K562 (cell line): ENCODE measurements around the gene LYPLA2. TPM values are rescaled to one million over a fixed set of nuclear protein-coding genes. Genes with fewer than 3 reads are reported as not detected.

Source experiments
- ATAC-seq: fragments of 200-7000 bp; cut with Tn5 transposase; 3 replicates; pipeline ENCODE4 v1.9.1; 2020; ENCODE audit warnings: moderate library complexity
- BruUV-seq: library from RNA; stranded (reverse); fragments of 400-500 nt; replicated peaks from 2 replicates; lab custom pipeline; 2021; lab: Mats Ljungman, UMichigan
- CTCF ChIA-PET: fragments of 300-600 bp; formaldehyde crosslinking; extraction: SDS; loops from one replicate; lab custom pipeline; 2021; ENCODE audit warnings: low intra/inter-chr PET ratio; lab: Yijun Ruan, JAX
- POLR2A ChIA-PET: fragments of 300-600, 350-650 bp; sonication (Branson Sonifier 250); formaldehyde crosslinking; extraction: SDS; loops from one replicate; lab custom pipeline; 2021; ENCODE audit warnings: antibody characterized with exemption, inconsistent platforms; lab: Yijun Ruan, JAX
- DNase-seq, 4 experiments: peaks; one replicate each; pipeline versions ENCODE4 v3.0.0 to v3.0.0-alpha.2; 2011 to 2018; ENCODE audit warnings: low spot score in 3 of 4, mixed read lengths in 3 of 4; ENCODE audit errors: extremely low read depth in 1 of 4
- FAIRE-seq: peaks from 2 replicates; lab custom pipeline; 2011; peaks lifted over from hg19 to GRCh38; lab: Jason Lieb, UNC
- H2AFZ ChIP-seq: 2 replicates; pipeline ENCODE4 v1.6.0; 2011; ENCODE audit warnings: low read depth, low read length, control low read depth, inconsistent platforms
- H3K27ac ChIP-seq: fragments of 200-600 bp; 3 replicates; pipeline ENCODE4 v1.8.0; 2011; ENCODE audit warnings: low read depth, mild to moderate bottlenecking, control low read depth, inconsistent platforms, low read length, moderate library complexity, mixed read lengths; ENCODE audit errors: extremely low read depth
- H3K27me3 ChIP-seq, 2 experiments: fragments of 300-600 bp in 1 of 2; 2 replicates in 1 of 2; 3 replicates in 1 of 2; pipeline versions ENCODE4 v1.6.0 to v1.8.0; 2011; ENCODE audit warnings: inconsistent platforms in 2 of 2, low read length in 2 of 2, mild to moderate bottlenecking in 1 of 2, mixed read lengths in 1 of 2, moderate library complexity in 1 of 2; ENCODE audit not compliant: control insufficient read depth in 2 of 2, insufficient read depth in 2 of 2
- H3K36me3 ChIP-seq: fragments of 300-600 bp; 3 replicates; pipeline ENCODE4 v1.8.0; 2011; ENCODE audit warnings: mild to moderate bottlenecking, low read length, inconsistent platforms; ENCODE audit not compliant: control insufficient read depth, insufficient read depth
- H3K4me1 ChIP-seq, 2 experiments: fragments of 200-600 bp in 1 of 2; replicated peaks in 1 of 2; 2 replicates in 1 of 2; 3 replicates in 1 of 2; pipeline versions ENCODE4 v1.5.1 to v1.8.0; 2011; ENCODE audit warnings: inconsistent platforms in 2 of 2, low read length in 2 of 2, mild to moderate bottlenecking in 1 of 2, mixed read lengths in 1 of 2, moderate library complexity in 1 of 2; ENCODE audit not compliant: control insufficient read depth in 2 of 2, insufficient read depth in 2 of 2
- H3K4me2 ChIP-seq: 2 replicates; pipeline ENCODE4 v1.6.1; 2011; ENCODE audit warnings: low read length, control low read depth, inconsistent platforms, mixed read lengths; ENCODE audit not compliant: insufficient read depth
- H3K4me3 ChIP-seq: fragments of 200-600 bp; sonication (generic), shearing (Covaris generic); 2 replicates; pipeline ENCODE4 v1.5.1; 2016; ENCODE audit warnings: control low read depth, inconsistent platforms
- H3K79me2 ChIP-seq: fragments of 200-600 bp; 3 replicates; pipeline ENCODE4 v1.8.0; 2011; ENCODE audit warnings: low read length, inconsistent platforms; ENCODE audit not compliant: control insufficient read depth, insufficient read depth
- H3K9ac ChIP-seq, 2 experiments: 2 replicates each; pipeline versions ENCODE4 v1.6.0 to v1.6.1; 2011; ENCODE audit warnings: low read depth in 2 of 2, low read length in 2 of 2, control low read depth in 1 of 2, inconsistent platforms in 1 of 2, mild to moderate bottlenecking in 1 of 2, mixed read lengths in 1 of 2; ENCODE audit not compliant: insufficient read depth in 1 of 2
- H3K9me1 ChIP-seq: one replicate; pipeline ENCODE4 v1.6.0; 2011; ENCODE audit warnings: inconsistent platforms, mild to moderate bottlenecking, low read length, moderate library complexity; ENCODE audit not compliant: control insufficient read depth, insufficient read depth
- H3K9me3 ChIP-seq: replicated peaks from 2 replicates; pipeline ENCODE4 v1.5.1; 2011; ENCODE audit warnings: low read depth, low read length, inconsistent platforms; ENCODE audit not compliant: control insufficient read depth, insufficient read depth
- H4K20me1 ChIP-seq: replicated peaks from 2 replicates; pipeline ENCODE4 v1.6.1; 2011; ENCODE audit warnings: low read length, inconsistent platforms, mixed read lengths; ENCODE audit not compliant: control insufficient read depth, insufficient read depth
- CBX2 ChIP-seq: fragments of 200-600 bp; sonication (generic); IDR thresholded peaks from one replicate; pipeline ENCODE4 v1.6.1; 2012; ENCODE audit warnings: mild to moderate bottlenecking, low read length, inconsistent platforms; ENCODE audit not compliant: insufficient read depth, poor library complexity, severe bottlenecking
- CHD4 ChIP-seq: fragments of 200-600 bp; sonication (generic); IDR thresholded peaks from 3 replicates; pipeline ENCODE4 v1.6.1; 2012; ENCODE audit warnings: low read depth, mild to moderate bottlenecking, mixed read lengths, low read length, inconsistent platforms; ENCODE audit not compliant: insufficient read depth, insufficient replicate concordance, poor library complexity, severe bottlenecking
- ERF ChIP-seq: fragments of 450-650 bp; formaldehyde crosslinking; IDR thresholded peaks from 2 replicates; pipeline ENCODE4 v1.4.0; 2020; ENCODE audit warnings: mild to moderate bottlenecking, mixed read lengths
- FOXK1 ChIP-seq: sonication (generic); formaldehyde crosslinking; IDR thresholded peaks from 2 replicates; pipeline ENCODE4 v1.8.0; 2022; ENCODE audit warnings: missing genetic modification reagents, mild to moderate bottlenecking, borderline replicate concordance
- HDAC1 ChIP-seq, 2 experiments: fragments of 450-650 bp; IDR thresholded peaks; 2 replicates each; pipeline ENCODE4 v1.6.1; 2016 to 2017; ENCODE audit warnings: inconsistent platforms in 1 of 2, mild to moderate bottlenecking in 1 of 2, moderate library complexity in 1 of 2
- KLF13 ChIP-seq: fragments of 450-650 bp; IDR thresholded peaks from 2 replicates; pipeline ENCODE4 v1.6.1; 2016; ENCODE audit warnings: missing genetic modification characterization, low read depth, mild to moderate bottlenecking, missing compliant biosample characterization, moderate library complexity, borderline replicate concordance
- MEF2A ChIP-seq: IDR thresholded peaks from 2 replicates; pipeline ENCODE4 v1.6.1; 2011; ENCODE audit warnings: low read depth, mild to moderate bottlenecking, low read length, moderate library complexity; ENCODE audit not compliant: control insufficient read depth
- NR2C2 ChIP-seq, 2 experiments: fragments of 200-800 bp in 1 of 2; sonication (Bioruptor generic) in 1 of 2; sonication (generic) in 1 of 2; formaldehyde crosslinking in 1 of 2; IDR thresholded peaks; 2 replicates each; pipeline versions ENCODE4 v1.6.1 to v1.8.0; 2016 to 2022; ENCODE audit warnings: mild to moderate bottlenecking in 1 of 2, missing compliant biosample characterization in 1 of 2, missing genetic modification characterization in 1 of 2, missing genetic modification reagents in 1 of 2
- PYGO2 ChIP-seq: fragments of 450-650 bp; IDR thresholded peaks from 2 replicates; pipeline ENCODE4 v1.6.1; 2016; ENCODE audit warnings: mild to moderate bottlenecking, missing genetic modification characterization, moderate library complexity, missing compliant biosample characterization
- RBBP5 ChIP-seq: fragments of 200-600 bp; sonication (generic); IDR thresholded peaks from 2 replicates; pipeline ENCODE4 v1.6.1; 2012; ENCODE audit warnings: borderline replicate concordance, mild to moderate bottlenecking, low read length, control low read depth, inconsistent platforms; ENCODE audit not compliant: insufficient read depth, poor library complexity, severe bottlenecking
- SMARCC2 ChIP-seq: fragments of 450-650 bp; IDR thresholded peaks from 2 replicates; pipeline ENCODE4 v1.6.1; 2017; ENCODE audit warnings: antibody characterized with exemption, moderate library complexity, mild to moderate bottlenecking, low read depth
- TEAD1 ChIP-seq, 2 experiments: fragments of 450-650 bp in 1 of 2; sonication (generic) in 1 of 2; formaldehyde crosslinking; IDR thresholded peaks; 2 replicates each; pipeline versions ENCODE4 v1.4.0 to v1.8.0; 2020 to 2022; ENCODE audit warnings: mild to moderate bottlenecking in 2 of 2, missing genetic modification reagents in 1 of 2
- ZBTB7A ChIP-seq: IDR thresholded peaks from 2 replicates; pipeline ENCODE4 v1.6.1; 2011; ENCODE audit warnings: low read depth, mild to moderate bottlenecking, low read length, moderate library complexity, borderline replicate concordance; ENCODE audit not compliant: control insufficient read depth
- ZKSCAN3 ChIP-seq: fragments of 250-450 bp; sonication (Bioruptor Pico); IDR thresholded peaks from 2 replicates; pipeline ENCODE4 v1.4.0; 2020
- ZNF134 ChIP-seq: fragments of 250-450 bp; sonication (Bioruptor Pico); conservative IDR thresholded peaks from 2 replicates; pipeline ENCODE4 v1.4.0; 2020
- ZNF717 ChIP-seq: fragments of 250-450 bp; sonication (Bioruptor Pico); IDR thresholded peaks from 2 replicates; pipeline ENCODE4 v1.5.0; 2021
- WGBS: fragments of 100-300 bp; shearing (Covaris generic); methylation state at CpG from one replicate; pipeline ENCODE4 v1.1.6; 2016; ENCODE audit warnings: low coverage, mixed read lengths; ENCODE audit not compliant: insufficient coverage; ENCODE audit errors: missing lambda C conversion rate; 5-methylcytosine and 5-hydroxymethylcytosine counted together
- in situ Hi-C: fragments of 300-500 bp; cut with MboI; formaldehyde crosslinking; loops from 4 replicates; pipeline ENCODE4 v1.15.0; 2018; ENCODE audit warnings: inconsistent platforms, mixed read lengths
- intact Hi-C: fragments of 100-400 bp; cut with micrococcal nuclease; formaldehyde crosslinking; loops from 2 replicates; pipeline ENCODE4 v1.14.2; 2022
- polyA plus RNA-seq, 8 experiments: library from polyadenylated mRNA; depleted of rRNA in 4 of 8; stranded (reverse) in 5 of 8; unstranded in 3 of 8; fragments of >200 nt; fragmentation: Nextera tagmentation in 2 of 8; fragmentation: Illumina TruSeq in 1 of 8; extraction: Ambion mirVana in 2 of 8; extraction: Trizol in 1 of 8; gene quantifications; 2 replicates each; pipeline versions ENCODE4 v1.2.1 to v1.2.3, GENCODE V29; 2011 to 2014; ENCODE audit warnings: inconsistent platforms in 1 of 8, missing spikeins in 1 of 8
- total RNA-seq, 7 experiments: library from RNA; depleted of rRNA in 6 of 7; stranded (reverse); fragments of >200 nt in 6 of 7; fragmentation: Illumina TruSeq in 2 of 7; extraction: Trizol in 2 of 7; gene quantifications; 2 replicates each; pipeline versions ENCODE4 v1.2.1 to v1.2.3, GENCODE V29; 2011 to 2021; ENCODE audit warnings: low replicate concordance in 1 of 7
- TF ChIP-seq, protein P1 (sequence below): fragments of 250-450 bp; sonication (Bioruptor Pico); IDR thresholded peaks from 2 replicates; pipeline ENCODE4 v1.4.0; 2020; ENCODE audit warnings: mild to moderate bottlenecking
- TF ChIP-seq, protein P2 (sequence below): fragments of 450-650 bp; formaldehyde crosslinking; IDR thresholded peaks from 2 replicates; pipeline ENCODE4 v1.4.0; 2020; ENCODE audit warnings: mild to moderate bottlenecking, moderate library complexity
- TF ChIP-seq, protein P3 (sequence below): fragments of 450-650 bp; formaldehyde crosslinking; IDR thresholded peaks from 2 replicates; pipeline ENCODE4 v1.4.0; 2020; ENCODE audit warnings: mild to moderate bottlenecking

The LYPLA2 gene
- total and polyA plus RNA-seq, 9 of the 15 experiments (the other 6 are each of a cell fraction or from before 2014, with no cell fraction given): 3.9 to 128 (median 60.1) TPM

DNA sequence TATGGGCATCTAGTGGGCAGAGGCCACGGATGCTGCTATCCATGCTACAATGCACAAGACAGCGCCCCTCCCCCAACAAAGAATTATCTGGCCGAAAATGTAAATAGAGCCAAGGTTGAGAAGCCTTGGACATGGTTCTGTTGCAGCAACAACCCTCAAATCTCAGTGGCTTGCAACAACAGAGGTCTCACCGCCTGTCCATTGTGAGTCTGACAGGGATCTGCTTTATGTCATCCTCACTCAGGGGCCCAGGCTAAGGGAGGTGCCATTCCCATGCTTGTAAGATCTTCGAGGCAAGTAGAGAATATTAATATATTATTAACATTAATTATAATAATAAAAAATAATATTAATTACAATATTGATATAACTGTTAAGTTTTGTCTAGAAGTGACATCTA, 22.2 kb upstream of the LYPLA2 start:
- H3K9me3 ChIP-seq: no peaks in the 10 kb centered on the region
- peaks cover 51% of the 10 kb centered on the region for H3K36me3 ChIP-seq
- ChIA-PET POLR2A (interaction anchor here (0.6 to 1.2 kb wide), 2 partner anchors 9 to 12 kb away, joined by 3 to 6 read pairs; partner anchors contain the start of gene PITHD1), CTCF (no interaction called here)
- H3K27me3 ChIP-seq: no peaks in the 10 kb centered on the region
- DNase-seq: no peak
- no peak overlapping the region for H3K9ac ChIP-seq
- FAIRE-seq: no peak
- H3K4me1 ChIP-seq: peaks cover 3 to 16% of the 10 kb centered on the region in 2 experiments; a peak in 2 of 5 replicates
- WGBS: 84% methylated on average over 5 of the region's 5 CpGs
- in situ Hi-C loops: no loop called here
- ATAC-seq: no peak
- H3K27ac ChIP-seq: no peak overlapping the region
- no peak overlapping the region for H3K4me2 ChIP-seq
- intact Hi-C loops: no loop called here
- TF ChIP-seq SMARCC2: no peak
- no peak for TF ChIP-seq RBBP5
- no peak for TF ChIP-seq CBX2
- no peak for TF ChIP-seq CHD4
- TF ChIP-seq PYGO2: no peak
- no peak for TF ChIP-seq NR2C2 (CRISPR knock-in tag; IDR thresholded peaks at IDR 0.05)
- no peak for TF ChIP-seq NR2C2 (tag; IDR thresholded peaks at IDR 0.05)
- TF ChIP-seq, protein P1, sequence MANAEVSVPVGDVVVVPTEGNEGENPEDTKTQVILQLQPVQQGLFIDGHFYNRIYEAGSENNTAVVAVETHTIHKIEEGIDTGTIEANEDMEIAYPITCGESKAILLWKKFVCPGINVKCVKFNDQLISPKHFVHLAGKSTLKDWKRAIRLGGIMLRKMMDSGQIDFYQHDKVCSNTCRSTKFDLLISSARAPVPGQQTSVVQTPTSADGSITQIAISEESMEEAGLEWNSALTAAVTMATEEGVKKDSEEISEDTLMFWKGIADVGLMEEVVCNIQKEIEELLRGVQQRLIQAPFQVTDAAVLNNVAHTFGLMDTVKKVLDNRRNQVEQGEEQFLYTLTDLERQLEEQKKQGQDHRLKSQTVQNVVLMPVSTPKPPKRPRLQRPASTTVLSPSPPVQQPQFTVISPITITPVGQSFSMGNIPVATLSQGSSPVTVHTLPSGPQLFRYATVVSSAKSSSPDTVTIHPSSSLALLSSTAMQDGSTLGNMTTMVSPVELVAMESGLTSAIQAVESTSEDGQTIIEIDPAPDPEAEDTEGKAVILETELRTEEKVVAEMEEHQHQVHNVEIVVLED (CRISPR knock-in tag): no peak
- TF ChIP-seq ZKSCAN3 (CRISPR knock-in tag): no peak
- TF ChIP-seq FOXK1 (CRISPR knock-in tag): no peak
- TF ChIP-seq ZBTB7A: no peak
- no peak for TF ChIP-seq ZNF134 (CRISPR knock-in tag)
- no peak for TF ChIP-seq ZNF717 (CRISPR knock-in tag)
- no peak for TF ChIP-seq KLF13 (tag)
- no peak for TF ChIP-seq TEAD1 (CRISPR knock-in tag; IDR thresholded peaks at IDR 0.05)
- TF ChIP-seq, protein P2, sequence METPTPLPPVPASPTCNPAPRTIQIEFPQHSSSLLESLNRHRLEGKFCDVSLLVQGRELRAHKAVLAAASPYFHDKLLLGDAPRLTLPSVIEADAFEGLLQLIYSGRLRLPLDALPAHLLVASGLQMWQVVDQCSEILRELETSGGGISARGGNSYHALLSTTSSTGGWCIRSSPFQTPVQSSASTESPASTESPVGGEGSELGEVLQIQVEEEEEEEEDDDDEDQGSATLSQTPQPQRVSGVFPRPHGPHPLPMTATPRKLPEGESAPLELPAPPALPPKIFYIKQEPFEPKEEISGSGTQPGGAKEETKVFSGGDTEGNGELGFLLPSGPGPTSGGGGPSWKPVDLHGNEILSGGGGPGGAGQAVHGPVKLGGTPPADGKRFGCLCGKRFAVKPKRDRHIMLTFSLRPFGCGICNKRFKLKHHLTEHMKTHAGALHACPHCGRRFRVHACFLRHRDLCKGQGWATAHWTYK: no peak
- no peak for TF ChIP-seq MEF2A
- no peak for TF ChIP-seq HDAC1 (IDR thresholded peaks at IDR 0.05)
- TF ChIP-seq ERF (CRISPR knock-in tag): no peak
- TF ChIP-seq, protein P3, sequence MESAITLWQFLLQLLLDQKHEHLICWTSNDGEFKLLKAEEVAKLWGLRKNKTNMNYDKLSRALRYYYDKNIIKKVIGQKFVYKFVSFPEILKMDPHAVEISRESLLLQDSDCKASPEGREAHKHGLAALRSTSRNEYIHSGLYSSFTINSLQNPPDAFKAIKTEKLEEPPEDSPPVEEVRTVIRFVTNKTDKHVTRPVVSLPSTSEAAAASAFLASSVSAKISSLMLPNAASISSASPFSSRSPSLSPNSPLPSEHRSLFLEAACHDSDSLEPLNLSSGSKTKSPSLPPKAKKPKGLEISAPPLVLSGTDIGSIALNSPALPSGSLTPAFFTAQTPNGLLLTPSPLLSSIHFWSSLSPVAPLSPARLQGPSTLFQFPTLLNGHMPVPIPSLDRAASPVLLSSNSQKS (CRISPR knock-in tag): no peak
- H3K4me3 ChIP-seq: no peak overlapping the region
- no TSS peak for BruUV-seq
- H3K79me2 ChIP-seq: peaks cover 18% of the 10 kb centered on the region
- no peaks in the 10 kb centered on the region; the same call in 1 of the 2 replicates for H4K20me1 ChIP-seq
- no peak overlapping the region for H2AFZ ChIP-seq
- H3K9me1 ChIP-seq: no peaks in the 10 kb centered on the region
